Activated CD8-positive, alpha-beta memory T cell treated with anti-CD3 and anti-CD28 coated beads for 36 hours (primary cell): ENCODE data around the gene C1orf115. TPM values are rescaled to one million over a fixed set of nuclear protein-coding genes. Genes with fewer than 3 reads are reported as not detected.

Experiments
- total RNA-seq, 2 experiments: library from RNA; stranded (reverse); gene quantifications; one replicate each; pipeline ENCODE4 v1.2.3, GENCODE V29; 2021

Gene C1orf115
- total RNA-seq, 2 experiments from 2014 or later, result 0.08 to 0.13 TPM

Other genes starting within 250 kb of the C1orf115 start
- gene MARK1, start 162.2 kb upstream of the C1orf115 start, total RNA-seq, result not detected
- gene MTARC2, start 58.0 kb downstream of the C1orf115 start, total RNA-seq, result not detected
- not detected for gene MTARC1, start 96.5 kb downstream of the C1orf115 start, total RNA-seq
- not detected for gene HLX, start 189.1 kb downstream of the C1orf115 start, total RNA-seq